T-helper 1 cell treated with Interleukin-12 subunit alpha and Interleukin-12 subunit beta and Interleukin-4 antibody, amounts not matched to agents 30 ng/mL and 1 ng/mL, for 36 hours (primary cell): ENCODE measurements around the gene PARM1. TPM values are rescaled to one million over a fixed set of nuclear protein-coding genes. Genes with fewer than 3 reads are reported as not detected.

Experiments used
- intact Hi-C: fragments of 100-400 bp; cut with micrococcal nuclease; formaldehyde crosslinking; loops from one replicate; pipeline ENCODE4 v1.15.1; 2024
- total RNA-seq: library from RNA; stranded (reverse); gene quantifications from 2 replicates; pipeline ENCODE4 v1.2.3, GENCODE V29; 2022

The PARM1 gene, protein sequence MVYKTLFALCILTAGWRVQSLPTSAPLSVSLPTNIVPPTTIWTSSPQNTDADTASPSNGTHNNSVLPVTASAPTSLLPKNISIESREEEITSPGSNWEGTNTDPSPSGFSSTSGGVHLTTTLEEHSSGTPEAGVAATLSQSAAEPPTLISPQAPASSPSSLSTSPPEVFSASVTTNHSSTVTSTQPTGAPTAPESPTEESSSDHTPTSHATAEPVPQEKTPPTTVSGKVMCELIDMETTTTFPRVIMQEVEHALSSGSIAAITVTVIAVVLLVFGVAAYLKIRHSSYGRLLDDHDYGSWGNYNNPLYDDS
- not detected in 2 replicates for total RNA-seq

GRCh38 chr4:74932832-74933561, at the start of gene PARM1:
Gene PARM1 (plus strand): TSS chr4:74933116. CDS start chr4:74933328, 212 bp downstream.
- intact Hi-C loops, result no loop called here

GRCh38 chr4:74884266-74884665, 48.6 kb upstream of the PARM1 start:
- intact Hi-C loops, result no loop called here

DNA sequence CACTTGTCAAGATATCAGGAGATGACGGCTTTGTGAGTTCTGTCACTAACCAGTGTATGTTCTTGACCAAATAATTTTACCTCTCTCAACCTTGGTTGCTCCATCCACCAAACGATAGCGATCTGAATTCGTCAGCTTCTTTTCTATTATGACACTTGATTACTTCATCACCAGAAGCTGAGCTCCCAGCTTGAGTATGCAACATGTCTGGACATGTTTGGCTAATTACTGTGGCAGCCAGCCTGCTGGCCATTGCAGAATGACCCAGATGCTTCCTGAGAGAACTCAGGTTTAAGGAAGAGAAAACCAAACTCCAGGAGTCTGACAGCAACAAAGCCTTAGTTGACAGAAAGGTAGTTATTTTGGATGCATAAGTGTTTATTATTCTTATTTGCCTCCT, 46.4 kb upstream of the PARM1 start:
- intact Hi-C loops, result no loop called here

DNA sequence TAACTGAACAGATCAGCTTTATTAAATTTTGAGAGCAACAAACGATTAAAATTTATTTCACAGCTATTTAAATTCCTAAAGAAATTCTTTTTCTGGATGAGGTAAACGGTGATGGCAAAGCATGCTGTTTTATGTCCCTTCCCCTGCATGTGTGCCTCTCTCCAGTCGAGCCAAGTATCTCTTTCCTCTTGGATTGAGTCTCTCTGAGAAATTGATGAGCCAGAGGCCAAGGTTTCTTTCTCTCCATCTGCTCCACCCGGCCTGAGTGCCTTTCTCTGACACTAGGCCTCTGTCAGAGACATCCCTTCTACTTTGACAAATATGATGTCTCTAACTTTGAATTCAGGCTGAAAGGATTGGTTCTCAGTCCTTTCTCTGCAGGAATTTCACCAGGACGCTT, 42.6 kb upstream of the PARM1 start:
- intact Hi-C loops, result no loop called here

GRCh38 chr4:74891037-74891436, 41.9 kb upstream of the PARM1 start:
- intact Hi-C loops, result no loop called here

GRCh38 chr4:74893171-74893570, 39.7 kb upstream of the PARM1 start:
- intact Hi-C loops, result no loop called here

DNA sequence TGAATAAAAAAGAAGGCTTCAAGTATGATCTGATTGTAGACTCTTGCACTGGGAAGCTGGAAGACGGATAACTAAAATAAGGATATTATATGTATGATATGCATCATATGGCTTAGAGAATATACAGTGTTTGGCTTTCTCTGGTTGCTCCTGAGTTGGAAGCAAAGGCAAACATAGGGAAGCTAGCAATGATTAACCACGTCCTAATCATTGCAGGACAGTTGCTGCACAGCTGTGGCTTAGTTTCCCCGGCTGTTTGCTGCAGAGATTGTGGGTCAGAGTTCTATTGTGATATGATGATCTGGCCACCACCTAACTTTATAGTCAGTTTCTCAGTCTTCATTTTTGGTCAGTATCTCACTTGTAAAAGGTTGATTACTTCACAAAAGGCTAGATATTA, 36.3 kb upstream of the PARM1 start:
- intact Hi-C loops, result no loop called here

- intact Hi-C loops, result no loop called here
Measured at GRCh38 chr4:74897386-74897785, 35.5 kb upstream of the PARM1 start.

- intact Hi-C loops, result no loop called here
Measured at GRCh38 chr4:74900862-74901261, 32.1 kb upstream of the PARM1 start.

DNA sequence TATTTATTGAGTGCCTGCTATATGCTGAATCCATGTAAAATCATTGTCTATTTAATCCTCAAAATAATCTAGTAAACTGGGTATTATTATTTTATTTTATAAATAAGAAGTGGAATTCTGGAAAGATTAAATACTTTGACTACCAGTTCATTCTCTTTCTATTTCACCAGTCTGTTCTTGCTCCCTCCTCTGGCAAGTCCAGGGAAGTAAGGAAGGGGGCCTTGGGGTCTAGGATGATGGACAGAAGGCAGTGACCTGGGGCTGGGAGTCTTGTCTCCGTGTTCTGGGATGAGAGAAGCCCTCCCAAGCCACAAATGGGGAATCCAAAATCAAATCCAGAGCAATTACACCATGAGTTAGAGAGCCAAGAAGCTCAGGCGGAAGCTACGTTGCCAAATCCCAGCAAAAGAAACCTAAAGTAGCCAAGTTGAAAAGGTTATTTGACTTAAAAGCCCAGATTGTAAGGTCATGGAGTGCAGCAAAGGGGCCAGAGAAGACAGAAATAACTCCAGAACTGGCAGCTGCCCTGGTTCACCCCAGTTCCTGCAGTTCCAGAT, 28.3 kb upstream of the PARM1 start:
- intact Hi-C loops, result no loop called here

DNA sequence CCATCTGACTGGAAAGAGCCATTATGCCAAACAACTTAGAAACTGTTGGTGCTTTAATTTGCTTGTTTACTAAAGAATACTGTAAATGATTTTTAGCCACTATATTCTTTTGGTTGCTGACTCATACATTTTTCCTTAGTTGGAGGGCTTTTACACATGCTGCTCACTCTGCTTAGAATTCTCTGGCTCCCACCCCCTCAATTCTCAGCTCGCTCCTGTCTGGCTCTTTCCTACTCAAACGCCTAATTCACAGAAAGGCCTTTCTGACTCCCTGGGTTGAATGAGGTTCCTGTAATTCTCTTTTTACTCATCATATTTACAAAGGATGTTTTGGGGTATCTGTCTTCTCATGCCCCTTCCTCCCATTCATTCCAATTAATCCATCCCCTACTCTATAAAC, 26.1 kb upstream of the PARM1 start:
- intact Hi-C loops, result no loop called here

GRCh38 chr4:74919783-74920182, 13.1 kb upstream of the PARM1 start:
- intact Hi-C loops, result no loop called here

DNA sequence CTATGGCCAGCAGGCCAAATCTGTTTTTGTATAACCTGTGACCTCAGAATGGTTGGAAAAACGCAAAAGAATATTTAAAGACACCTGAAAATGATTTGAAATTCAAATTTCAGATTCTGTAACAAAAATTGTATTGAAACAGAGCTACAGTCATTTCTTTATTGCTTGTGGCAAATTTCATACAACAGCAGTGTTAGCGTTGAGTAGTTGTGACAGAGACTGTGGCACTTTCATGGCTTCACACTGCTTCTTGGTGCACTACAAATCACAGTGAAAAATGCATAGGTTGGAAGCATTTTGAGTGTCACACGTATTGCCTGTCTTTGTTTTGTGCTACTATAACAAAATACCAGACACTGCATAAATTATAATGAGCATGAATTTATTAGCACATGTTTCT, 12.2 kb upstream of the PARM1 start:
- intact Hi-C loops, result no loop called here

GRCh38 chr4:74921490-74921889, 11.4 kb upstream of the PARM1 start:
- intact Hi-C loops, result no loop called here

DNA sequence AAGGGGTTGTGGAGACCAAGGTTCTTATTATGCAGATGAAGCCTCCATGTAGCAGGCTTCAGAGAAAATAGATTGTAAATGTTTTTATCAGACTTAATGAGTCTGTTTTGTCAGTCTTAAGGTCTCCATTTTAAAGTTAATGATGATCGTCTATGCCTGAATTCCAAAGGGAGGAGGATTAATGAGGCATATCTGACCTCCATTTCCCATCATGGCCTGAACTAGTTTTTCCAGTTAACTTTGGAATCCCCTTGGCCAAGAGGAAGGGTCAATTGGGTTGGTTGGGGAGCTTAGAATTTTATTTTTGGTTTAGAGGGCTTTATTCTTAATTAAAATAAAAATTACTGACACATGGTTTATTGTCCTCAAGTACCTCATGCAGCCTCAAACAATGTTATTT, 6.9 kb upstream of the PARM1 start:
- intact Hi-C loops, result no loop called here

DNA sequence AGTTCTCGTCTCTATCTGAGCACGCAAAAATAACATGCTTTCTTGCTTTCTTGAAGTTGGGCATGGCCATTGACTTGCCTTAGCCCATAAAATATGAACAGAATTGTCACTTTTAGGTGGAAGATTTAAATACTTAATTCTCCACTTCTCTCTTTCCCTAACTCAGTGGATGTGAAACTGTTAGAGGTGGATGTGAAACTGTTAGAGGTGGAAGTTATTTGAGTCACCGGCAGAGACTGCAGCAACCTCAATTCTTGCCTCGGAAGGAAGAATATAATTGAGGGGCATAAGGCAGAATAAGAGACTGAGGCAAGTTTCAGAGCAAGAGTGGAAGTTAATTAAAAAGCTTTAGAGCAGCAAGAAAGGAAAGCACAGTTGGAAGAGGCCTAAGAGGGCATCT, 2.8 kb upstream of the PARM1 start:
- intact Hi-C loops, result no loop called here

- intact Hi-C loops, result no loop called here
Measured at GRCh38 chr4:74931376-74931775, 1.5 kb upstream of the PARM1 start.

DNA sequence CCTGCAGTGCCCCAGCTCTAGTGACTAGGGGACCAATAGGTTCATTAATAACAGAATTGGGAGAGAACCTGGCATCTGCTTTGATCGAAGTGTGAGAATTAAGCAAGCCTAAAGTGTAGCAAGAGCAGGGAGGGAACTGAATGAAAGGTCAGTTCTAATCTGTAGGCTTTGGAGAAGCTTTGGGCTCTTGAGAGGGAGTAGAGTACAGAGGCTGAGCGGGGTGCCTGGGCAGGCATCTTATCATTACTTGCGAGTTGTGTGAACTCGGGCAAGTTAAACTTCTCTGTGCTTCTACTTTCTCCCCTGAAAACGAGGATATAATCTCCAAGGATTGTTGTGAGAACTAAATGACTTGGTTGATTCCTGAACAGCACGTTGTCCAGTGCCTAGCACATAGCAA, 906 bp upstream of the PARM1 start:
- intact Hi-C loops, result no loop called here

- intact Hi-C loops, result no loop called here
Measured at GRCh38 chr4:74933562-74934015, 673 bp downstream of the PARM1 start.

DNA sequence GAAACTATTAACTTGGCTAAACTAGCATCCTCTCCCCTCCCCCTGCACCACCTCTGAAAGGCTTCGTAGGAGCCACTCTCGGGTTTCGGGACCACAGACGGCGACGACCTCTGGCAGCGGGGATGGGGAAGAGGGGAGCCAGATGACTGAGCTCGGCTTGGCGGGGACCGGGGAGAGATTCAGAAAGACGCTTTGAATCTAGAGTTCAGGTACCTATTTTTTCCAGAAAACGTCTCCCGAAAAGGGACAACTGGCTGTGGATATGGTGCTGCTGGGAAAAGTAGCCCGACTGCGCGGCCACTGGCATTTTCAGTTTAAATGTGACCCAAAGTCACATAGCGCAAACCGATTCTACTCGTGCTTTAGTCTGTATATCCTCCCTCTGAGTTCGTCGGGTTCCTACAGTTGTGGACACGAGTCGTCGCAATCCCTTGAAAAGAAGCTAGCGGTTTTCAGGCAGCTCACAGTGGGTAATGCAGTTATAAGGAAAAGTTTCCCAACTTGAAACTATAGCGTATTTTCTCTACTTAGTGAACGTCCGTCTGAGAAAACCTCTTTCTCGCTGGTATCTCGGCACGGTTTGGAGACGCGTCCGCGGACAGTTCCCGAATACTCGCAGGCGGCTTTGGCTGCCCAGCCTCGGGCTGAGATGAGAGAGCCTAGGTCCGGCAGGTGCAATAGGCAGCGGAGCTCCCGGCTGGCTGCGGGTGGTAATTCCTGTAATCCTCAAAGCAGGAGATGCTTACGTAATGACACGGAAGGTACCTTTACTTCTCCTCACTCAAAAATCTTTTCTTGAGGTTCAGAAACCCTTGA, 1.3 kb downstream of the PARM1 start:
- intact Hi-C loops, result no loop called here

GRCh38 chr4:74934888-74935287, 2.0 kb downstream of the PARM1 start:
- intact Hi-C loops, result no loop called here

DNA sequence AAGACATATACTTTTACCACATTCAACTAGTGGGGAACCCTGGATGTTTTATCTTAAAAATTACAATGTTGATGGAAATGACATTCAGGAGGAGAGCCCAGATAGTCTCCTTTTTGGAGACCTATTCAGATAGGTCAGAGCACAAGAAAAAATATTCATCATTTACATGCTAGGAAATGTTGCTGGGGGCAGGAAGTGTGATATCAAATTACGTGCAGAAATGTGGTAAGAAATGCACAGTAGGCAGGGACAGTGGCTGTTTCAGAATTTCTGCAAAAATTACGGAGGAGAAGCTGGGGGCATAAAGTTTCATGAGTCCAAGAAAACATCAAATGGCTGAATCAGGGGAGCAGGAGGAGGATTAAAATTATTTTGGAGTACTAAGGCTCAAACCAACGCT, 8.2 kb downstream of the PARM1 start:
- intact Hi-C loops, result no loop called here
